HG02981 (cell line): Measurements from ENCODE around the gene ARHGAP22.

Experiments used
- ATAC-seq: cut with Tn5 transposase; IDR thresholded peaks from one replicate; pipeline ENCODE4 v1.9.1; 2021; ENCODE audit warnings: mild to moderate bottlenecking, moderate library complexity; ENCODE audit not compliant: unreplicated experiment

ARHGAP22 gene

DNA sequence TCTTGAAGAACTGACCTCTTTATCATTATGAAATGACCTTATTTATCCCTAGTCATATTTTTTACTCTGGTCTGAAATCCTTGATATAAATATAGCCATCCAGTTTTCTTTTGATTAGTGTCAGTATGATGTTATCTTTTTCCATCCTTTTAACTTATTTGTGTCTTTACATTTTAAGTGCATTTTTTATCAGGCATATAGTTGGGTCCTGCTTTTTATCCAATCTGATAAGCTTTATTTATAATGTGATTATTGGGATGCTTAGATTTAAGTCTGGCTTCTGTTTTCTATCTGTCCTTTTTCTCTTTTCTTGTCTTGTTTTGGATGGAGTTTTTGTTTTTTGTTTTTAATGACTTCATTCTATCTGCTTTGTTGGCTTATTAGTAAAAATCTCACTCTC is 119.2 kb downstream of the ARHGAP22 start:
- ATAC-seq: no peak

DNA sequence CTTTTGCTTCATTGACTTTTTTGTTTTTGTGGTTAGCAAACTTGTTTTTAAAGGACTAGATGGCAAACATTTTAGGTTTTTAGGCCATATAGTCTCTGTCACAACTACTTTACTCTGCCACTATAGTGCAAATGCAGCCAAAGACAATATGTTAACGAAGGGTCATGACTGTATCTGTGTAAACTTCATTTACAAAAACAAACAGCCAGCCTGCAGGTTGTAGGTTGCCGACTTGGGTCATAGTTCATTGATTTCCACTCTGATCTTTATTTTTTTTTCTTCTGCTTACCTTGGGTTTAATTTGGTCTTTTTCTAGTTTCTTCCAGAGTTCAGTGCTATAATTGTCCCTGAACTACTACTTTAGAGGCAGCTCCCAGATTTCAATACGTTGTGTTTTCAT is 120.0 kb downstream of the ARHGAP22 start:
- ATAC-seq: no peak

DNA sequence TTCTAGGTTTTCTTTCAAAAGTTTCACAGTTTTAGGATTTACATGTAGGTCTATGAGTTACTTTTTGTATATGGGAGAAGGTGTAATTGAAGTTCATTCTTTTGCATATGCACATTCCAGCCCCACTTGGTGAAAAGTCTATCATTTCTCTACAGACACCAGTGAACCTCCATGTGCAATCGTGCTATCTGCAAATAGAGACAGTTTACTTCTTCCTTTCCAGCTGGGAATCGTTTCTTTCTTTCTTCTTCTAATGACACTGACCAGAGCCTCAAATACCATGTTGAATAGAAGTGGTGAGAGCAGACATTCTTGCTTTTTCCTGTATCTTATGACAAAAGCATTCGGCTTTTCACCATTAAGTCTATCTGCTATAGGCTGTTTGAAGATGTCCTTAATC is 122.7 kb downstream of the ARHGAP22 start:
- ATAC-seq: no peak

DNA sequence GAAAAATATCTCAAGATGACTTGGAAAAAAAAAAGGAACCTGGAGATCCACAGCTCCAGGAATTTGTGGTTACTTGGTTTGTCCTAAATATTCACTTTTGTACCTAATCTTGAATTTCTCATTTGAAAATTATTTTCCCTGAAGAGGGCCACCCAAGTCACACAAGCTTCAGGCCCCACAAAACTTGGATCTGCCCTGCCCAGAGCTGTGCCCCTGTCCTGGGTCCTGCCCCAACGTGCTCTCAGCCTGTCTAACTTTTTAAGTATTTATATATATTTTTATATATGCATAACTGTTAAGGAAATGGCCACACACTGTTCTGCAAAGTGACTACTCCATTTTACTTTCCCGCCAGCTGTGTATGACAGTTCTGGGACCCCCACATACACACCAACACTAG is 123.5 kb downstream of the ARHGAP22 start:
- no peak for ATAC-seq

DNA sequence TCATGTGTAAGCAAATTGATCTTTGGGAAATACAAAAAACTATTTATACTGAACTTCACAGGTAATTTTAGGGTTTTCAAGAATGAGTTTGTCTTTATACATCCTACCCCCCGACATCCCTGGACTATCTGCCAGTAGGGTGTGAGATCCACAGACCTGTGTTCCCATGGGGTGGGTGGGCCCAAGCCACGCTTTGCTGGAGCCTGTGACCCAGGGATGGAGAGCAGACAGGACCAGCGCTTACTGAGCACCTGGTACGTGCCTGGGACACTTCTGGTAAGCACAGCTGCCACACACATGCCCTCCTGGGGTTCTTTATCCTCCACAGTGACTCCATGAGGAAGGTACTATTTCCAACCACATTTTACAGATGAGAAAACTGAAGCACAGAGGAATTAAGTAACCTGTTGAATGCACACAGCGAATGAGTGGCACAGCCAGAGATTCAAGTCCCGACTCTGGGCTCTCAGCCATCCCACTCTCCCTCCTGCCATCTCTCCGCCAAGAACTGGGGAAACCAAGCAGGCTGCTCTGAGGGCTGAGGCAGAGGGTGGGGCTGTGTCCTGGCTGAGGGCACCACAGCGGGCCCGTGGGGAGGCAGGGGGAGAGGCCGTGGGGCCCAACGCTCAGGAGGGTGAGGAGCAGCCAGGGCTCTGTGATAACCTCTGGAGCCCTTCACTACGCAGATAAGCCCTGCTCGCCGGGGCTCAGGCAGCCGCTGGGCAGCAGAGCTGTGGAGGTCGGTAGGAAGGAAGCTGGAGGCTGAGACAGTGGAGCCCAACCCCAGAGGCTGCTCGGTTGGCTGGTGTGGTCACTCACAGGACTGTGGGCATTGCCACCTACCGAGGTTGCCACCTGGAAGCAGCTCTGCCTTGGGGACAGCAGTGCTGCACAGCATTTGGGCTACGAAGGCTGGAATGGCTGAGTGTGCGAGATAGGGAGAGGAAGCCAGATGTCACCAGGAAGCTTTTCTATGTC is 124.2 kb downstream of the ARHGAP22 start:
- no peak for ATAC-seq

DNA sequence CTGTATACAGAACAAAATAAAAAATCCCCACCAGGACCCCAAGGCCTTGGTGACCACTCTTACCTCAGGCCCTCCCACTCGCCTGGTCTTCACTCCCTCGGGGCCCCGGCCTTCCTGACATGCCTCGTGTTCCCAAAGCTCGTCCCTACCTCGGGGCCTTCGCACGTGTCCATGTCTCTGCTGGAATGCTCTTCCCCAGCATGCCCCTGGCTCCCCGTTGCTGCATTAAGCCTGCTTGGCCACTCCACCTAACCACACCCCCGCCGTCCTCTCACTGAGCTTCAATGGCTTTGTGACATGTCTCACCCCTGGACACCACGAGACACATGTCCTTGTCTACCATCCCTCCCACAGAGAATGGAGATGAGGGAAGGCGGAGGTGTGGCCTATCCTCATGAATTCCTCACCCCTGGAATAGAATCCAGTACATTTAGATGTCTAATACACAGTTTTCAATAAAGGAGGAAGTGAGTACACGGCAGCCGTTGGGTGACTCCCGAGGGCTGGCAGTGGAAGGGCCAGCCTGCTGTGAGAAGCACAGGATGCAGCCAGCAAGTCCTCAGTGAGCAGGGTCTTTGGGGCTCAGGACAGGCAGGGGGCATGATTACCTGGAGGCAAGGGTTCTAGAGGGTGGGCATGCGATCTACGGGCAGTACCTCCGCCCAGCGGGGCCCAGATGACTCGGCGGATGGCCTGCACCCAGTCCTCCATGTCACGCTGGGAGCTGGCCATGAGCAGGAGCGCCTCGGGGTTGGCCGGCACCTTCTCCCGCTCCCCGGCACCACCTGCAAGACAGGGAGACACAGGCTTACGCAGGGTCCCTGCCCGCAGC is 125.7 kb downstream of the ARHGAP22 start:
- no peak for ATAC-seq

DNA sequence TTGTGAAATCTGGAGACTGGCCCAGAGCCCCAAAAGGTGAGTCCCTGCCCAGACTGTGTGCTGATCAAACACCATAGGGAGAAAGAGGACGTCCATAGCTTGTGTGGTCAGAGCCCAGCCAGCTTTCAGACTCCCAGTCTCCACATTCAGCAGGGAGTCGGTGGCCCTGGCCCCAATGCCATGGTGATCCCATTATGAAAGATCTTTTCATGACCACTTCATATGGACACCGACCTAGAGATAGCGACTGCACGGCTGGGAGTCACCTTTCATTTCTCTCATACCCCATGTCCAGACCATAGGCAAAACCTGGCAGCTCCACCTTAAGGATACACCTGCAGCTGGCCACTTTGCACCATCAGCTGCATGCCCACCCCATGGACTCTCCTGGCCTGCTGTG is 126.4 kb downstream of the ARHGAP22 start:
- ATAC-seq: no peak

DNA sequence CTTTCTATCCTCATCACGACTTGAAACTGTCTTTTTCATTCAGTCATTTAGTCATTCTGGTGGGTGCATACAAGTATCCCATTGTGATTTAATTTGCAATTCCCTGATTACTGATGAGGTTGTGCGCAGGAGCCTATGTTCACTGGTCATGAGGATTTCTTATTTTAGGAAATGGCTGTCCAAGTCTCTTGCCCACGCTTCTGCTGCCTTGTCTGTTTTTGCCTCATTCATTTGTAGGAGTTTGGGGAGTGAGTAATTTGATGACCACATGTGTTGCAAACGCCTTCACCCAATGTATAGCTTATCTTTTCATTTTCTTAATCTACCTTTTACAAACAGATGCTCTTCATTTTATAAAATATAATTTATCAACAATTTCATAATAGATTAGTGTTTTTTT is 127.3 kb downstream of the ARHGAP22 start:
- no peak for ATAC-seq

DNA sequence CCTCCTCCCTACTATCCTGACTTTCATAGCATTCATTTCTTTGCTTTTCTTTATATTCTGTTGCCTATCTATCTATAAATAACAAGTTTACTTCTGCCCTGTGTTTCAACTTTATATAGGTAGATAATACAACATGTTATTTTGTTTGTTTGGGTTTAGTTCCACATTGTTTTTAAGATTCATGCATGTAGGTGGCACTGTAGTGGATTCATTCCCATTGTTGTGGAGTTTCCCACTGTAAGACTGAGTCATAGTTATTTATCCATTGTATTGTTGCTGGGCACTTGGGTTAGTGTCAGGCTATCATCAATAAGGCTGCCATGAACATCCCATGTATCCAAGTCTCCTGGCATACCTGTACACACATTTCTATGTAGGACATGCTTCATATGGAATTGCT is 127.7 kb downstream of the ARHGAP22 start:
- ATAC-seq: no peak

DNA sequence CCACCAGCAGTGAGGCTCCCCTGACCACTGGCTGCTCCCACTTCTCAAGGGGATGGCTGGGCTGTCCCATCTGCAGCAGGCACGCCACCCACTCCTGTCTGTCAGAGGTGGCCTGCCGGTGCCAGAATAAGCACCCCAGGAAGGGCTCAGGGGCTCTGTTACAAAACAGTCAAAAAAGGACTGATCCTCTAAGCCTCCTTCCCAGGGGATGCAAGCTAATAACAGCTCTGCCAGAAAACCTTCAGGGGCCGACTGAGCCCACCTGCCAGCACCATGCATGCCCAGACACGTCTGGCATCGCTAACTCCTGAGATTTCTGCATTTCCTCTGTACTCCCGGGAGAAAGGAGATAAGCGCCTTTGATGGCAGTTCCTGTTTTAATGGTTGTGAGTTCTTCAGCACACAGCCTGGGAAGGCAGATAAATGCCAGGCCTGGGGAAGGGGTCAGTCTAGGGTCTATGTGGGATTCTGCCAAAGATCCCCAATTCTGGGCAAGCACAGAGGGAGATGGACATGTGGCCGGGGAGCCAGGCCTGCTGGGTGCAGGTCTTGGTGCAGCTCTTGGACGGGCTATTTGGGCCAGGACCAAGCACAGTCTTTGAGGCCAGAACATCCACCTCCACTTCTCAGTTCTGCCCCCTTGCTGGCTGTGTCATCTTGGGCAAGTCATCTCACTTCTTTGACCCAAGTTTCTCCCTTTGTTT is 128.4 kb downstream of the ARHGAP22 start:
- ATAC-seq: no peak

DNA sequence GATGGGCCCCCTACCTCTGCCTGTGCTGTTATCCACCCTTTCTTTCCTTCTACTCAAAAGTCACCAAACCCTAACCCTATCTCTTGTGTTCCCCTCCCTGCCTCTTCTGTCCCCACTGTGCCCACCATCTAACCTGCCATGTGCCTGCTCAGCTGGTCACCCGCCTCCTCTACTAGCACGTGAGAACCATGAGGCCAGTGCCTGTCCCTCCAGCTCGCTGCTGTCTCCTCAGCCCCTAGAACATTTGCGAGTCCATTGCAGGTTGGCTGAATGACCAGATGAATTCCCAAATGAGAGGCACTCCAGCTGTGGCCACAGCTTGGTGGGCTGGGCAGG is 129.0 kb downstream of the ARHGAP22 start:
- no peak for ATAC-seq

DNA sequence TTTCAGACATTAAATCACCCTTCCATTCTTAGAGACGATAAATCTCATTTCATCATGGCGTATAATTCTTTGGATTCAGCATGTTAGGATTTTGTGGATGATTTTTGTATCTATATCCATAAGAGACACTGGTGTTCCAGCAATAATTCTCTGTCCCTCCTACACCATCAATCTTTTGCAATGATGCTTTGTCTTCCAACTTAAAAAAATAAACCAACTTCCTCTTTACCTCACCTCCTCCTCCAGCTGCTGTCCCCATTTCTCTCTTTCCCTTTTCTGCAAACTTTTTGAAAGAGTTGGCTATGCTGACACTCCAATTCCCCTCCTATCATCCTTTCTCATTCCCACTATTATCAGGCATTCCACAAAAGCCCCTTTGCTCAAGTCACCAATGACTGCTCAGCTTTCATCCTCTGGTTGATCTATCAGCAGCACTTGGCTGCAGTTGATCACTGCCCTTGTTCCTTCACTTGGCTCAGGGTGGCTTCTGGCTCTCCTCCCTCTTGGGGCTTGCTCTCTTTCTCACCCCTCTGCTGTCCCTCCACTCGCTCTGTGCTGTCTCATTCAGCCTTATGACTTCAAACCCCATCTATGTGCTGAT is 130.0 kb downstream of the ARHGAP22 start:
- no peak for ATAC-seq

DNA sequence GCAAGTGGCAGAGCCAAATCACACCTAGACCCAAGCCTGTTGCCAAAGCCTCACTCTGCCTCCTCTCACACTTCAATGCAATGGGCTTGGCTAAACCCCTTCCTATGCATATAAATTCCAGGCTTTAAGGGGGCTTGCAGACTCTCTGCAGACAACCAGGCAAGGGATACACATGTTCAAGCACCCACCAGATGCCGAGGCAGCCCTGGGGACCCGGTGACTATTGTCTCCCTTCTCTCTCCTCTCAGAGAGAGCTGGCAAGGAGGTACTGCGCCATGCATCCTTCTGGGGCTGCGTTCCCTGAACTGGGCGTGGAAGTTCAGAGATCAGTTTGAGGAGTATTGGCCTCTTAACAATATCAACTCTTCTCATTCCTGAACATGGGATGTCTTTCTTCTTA is 131.2 kb downstream of the ARHGAP22 start:
- no peak for ATAC-seq

DNA sequence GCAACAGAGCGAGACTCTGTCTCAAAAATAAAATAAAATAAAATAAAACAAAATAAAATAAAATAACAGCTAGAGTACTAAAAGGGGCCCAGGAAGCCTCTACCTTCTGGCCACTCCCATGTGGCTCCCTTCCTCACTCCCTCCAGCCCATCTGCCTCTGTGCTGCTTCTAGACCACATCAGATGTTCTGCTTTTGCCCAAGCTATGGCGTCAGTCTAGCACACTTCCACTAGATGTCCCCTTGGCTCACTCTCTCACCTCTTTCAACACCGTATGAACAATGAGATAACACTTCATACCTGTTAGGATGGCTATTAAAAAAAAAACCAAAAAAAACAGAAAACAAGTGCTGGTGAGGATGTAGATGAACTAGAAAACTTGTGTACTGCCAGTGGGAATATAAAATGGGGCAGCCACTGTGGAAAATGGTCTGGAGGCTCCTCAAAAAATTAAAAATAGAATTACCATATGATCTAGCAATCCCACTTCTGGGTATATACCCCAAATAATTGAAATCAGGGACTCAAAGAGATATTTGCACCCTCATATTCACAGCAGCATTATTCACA is 132.3 kb downstream of the ARHGAP22 start:
- no peak for ATAC-seq

DNA sequence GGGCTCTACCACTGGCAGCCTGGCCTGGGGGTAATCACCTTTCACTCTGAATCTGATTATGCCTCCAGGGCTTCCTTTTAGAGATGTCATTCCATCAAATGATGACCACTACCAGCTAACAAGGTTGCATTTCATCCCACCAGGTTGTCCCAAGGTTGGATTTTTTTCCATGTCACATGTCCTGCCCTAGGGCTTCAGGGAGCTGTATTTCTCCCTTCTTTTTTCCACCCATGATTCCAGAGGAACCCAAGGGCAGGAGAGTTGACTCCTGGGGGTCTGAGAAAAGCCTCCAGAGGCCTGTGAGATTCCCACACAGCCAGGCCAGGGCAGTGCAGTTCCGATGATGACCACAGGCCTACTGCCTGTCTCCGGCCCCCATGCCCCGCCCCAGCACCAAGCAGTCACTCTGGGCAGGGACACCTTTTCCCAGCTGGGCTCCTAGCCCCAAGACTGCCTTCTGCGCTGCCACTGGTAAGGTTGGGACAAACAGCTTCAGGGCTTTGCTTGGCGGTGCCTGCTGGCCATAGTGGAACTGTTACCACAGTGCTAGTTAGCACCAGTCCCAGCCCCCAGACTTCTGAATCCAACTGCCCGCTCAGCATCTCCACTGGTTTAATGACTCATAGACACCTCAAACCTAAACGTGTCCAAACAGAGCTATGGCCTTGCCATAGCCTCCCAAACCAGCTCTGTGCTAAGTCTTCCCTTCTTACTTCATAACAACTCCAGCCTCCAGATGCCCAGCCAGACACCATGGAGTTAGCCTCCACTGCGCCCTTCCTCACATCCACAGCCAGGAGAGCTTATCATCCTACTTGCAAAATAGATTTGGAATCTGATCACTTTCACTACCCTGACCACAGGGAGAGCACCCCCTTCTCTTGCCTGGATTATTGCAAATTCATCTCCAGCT is 133.7 kb downstream of the ARHGAP22 start:
- no peak for ATAC-seq

DNA sequence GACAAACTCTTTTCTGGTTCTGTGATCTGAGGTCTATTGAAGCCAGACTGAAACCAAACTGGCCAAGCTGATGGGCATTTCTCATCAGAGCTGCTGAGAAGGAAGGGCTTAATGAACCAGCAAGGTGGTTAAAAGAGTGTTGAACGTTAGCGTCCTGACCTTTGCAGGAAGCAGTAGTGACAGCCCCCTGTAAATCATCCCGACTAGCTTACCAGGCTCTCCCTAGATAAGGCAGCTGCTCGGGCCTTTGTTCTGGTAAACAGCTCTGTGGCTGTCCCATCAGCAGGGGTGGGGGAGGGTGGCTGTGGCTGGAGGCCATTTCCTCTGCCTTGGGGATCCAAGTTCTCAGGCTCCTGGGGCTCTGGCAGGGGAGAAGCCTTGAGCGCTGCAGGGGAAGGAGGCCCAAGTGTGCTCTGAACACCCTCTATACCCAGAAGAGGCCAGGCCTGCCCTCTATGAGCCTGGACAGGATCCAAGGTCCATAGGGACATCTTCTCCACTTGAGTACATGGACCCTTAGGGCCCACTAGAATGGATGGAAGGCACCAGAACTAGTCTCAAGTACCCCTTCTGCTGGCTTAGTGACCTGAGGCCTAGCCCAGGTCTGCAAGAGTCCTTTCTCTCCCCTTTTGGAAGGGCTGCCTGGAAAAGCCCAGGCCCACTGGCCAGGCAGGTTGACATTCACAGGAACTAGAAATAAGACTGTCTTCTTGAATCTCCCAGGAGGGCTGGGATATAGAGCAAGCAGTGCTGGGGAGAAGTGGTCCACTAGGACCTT is 134.6 kb downstream of the ARHGAP22 start:
- ATAC-seq: no peak

DNA sequence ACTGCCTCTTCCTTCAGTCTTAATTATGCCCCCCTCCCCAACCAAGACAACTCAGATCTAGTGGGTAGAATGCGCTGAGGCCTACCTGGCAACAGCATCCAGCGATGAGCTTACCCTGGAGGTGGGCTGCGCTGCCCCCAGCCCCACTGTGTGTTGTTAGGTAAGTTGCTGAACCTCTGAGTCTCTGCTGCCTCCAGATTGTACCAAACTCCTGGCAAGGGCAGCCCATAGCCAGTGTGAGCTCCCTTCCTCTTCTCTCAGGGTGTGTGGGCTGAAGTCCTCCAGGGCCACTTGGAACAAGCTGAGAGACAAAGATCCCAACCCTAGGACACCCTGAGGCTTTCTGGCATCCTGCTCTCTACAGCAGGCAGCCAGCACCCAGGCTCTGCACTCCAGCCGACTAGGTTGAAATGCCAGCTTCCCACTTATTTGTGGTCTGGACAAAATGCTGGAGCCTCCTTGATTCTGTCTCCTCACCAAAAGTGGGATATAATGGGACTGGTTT is 135.3 kb downstream of the ARHGAP22 start:
- no peak for ATAC-seq

DNA sequence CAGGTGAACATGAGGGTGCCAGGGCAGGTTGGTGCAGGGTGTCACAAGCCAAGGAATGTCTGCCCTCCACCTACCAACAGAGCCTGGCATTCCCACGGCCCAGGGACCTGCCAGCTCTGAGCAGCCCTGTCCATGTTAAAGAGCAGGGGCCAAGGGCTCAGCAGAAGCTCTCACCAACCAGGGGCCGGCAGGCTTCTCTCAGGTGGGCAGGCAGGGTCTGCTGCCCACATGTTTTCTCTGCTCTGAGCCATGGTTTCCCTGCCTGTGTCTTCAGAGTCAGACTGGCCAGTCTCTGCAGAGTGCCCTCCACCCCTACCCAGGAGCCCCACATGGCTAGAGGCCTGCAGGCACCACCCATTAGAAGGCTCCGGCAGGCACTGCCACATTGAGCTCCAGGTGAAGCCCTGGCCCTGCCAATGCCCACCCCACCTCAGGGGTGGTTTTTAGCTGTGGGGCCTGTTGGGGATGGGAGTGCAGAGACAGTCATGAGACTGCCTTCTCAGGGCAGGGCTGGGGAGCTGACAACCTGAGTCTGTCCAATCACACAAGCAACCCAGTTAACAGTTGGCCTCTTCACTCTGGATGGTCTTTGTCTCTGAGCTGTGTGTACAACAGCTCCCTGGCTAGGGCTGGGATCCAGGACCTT is 135.9 kb downstream of the ARHGAP22 start:
- ATAC-seq: no peak
